Small intestine (tissue), 7 donors: ENCODE results near the gene CCDC54. TPM values are rescaled to one million over a fixed set of nuclear protein-coding genes. Genes with fewer than 3 reads are reported as not detected.

Source experiments
- DNase-seq, 2 donors: peaks; one replicate each; pipeline versions ENCODE4 v3.0.0 to v3.0.0-alpha.2; 2013
- FAIRE-seq: peaks from 2 replicates; lab custom pipeline; 2012; peaks lifted over from hg19 to GRCh38; lab: Jason Lieb, UNC
- H3K27ac ChIP-seq, 3 donors: one replicate each; pipeline ENCODE4 v1.5.1; 2013; ENCODE audit warnings: low read length in 2 of 3, mild to moderate bottlenecking in 2 of 3, control low read depth in 1 of 3, inconsistent platforms in 1 of 3, low read depth in 1 of 3, moderate library complexity in 1 of 3
- H3K27me3 ChIP-seq, 3 donors: one replicate each; pipeline ENCODE4 v1.6.1; 2013; ENCODE audit warnings: low read length in 3 of 3, inconsistent platforms in 1 of 3; ENCODE audit not compliant: control insufficient read depth in 3 of 3, insufficient read depth in 3 of 3
- H3K36me3 ChIP-seq, 3 donors: one replicate each; pipeline ENCODE4 v1.6.1; 2013; ENCODE audit warnings: low read length in 3 of 3, inconsistent platforms in 1 of 3, low read depth in 1 of 3, mild to moderate bottlenecking in 1 of 3, moderate library complexity in 1 of 3; ENCODE audit not compliant: control insufficient read depth in 3 of 3, insufficient read depth in 2 of 3
- H3K4me1 ChIP-seq, 3 donors: one replicate each; pipeline ENCODE4 v1.6.1; 2013; ENCODE audit warnings: low read length in 2 of 3, inconsistent platforms in 1 of 3, low read depth in 1 of 3, mild to moderate bottlenecking in 1 of 3, moderate library complexity in 1 of 3; ENCODE audit not compliant: control insufficient read depth in 3 of 3, insufficient read depth in 2 of 3
- H3K4me3 ChIP-seq, 3 donors: one replicate each; pipeline ENCODE4 v1.5.1; 2013; ENCODE audit warnings: low read length in 3 of 3, control low read depth in 1 of 3, inconsistent platforms in 1 of 3, low read depth in 1 of 3, mild to moderate bottlenecking in 1 of 3, moderate library complexity in 1 of 3
- H3K9me3 ChIP-seq, 2 donors: one replicate each; pipeline ENCODE4 v1.6.1; 2013; ENCODE audit warnings: low read depth in 1 of 2, low read length in 1 of 2; ENCODE audit not compliant: control insufficient read depth in 2 of 2, insufficient read depth in 1 of 2
- WGBS, 3 donors: extraction: QIAGEN DNeasy Blood & Tissue Kit; methylation state at CpG; one replicate each; pipeline ENCODE4 v1.1.7; 2013; 5-methylcytosine and 5-hydroxymethylcytosine counted together
- polyA plus RNA-seq, 4 donors: library from polyadenylated mRNA; stranded (reverse) in 3 of 4; unstranded in 1 of 4; fragments of 200-250 nt in 3 of 4; fragments of 120-200 nt in 1 of 4; gene quantifications; one replicate each; pipeline versions ENCODE4 v1.2.1 to v1.2.3, GENCODE V29; 2013
- donor health status: healthy with polysubstance abuse.
- donor health status: control.
- donor health status: control.
- donor health status: Bipolar disorder and iron deficiency.
- donor health status: healthy.

CCDC54 gene
- polyA plus RNA-seq, 4 donors = 0.13 TPM; not detected in 3

DNA sequence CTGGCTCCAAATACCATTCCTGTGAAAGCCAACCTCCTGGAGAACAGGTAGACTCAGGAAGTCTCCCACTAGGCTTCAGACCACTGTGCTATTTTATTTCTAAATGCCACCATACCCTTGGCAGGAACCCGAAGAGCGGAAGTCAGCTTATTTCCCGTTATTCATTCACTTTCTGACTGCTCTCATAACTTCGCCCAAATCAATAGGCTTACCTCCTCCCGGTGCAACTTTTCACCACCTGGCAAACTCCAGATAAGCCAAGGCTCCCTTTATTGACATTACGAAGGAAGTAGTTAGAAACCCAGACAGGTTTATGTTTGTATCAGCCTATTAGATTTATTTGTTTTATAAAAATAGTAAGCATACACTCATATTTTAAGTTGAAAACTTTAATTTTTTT lies 3.3 kb upstream of the CCDC54 start:
- no peak for DNase-seq
- 17 to 50% (median 26%) methylated on average over 6 of the region's 6 CpGs for WGBS, 3 donors
- H3K27ac ChIP-seq = no peak overlapping the region
- FAIRE-seq = no peak
- H3K4me3 ChIP-seq = no peak overlapping the region
- H3K36me3 ChIP-seq = no peaks in the 10 kb centered on the region
- no peaks in the 10 kb centered on the region for H3K4me1 ChIP-seq
- no peaks in the 10 kb centered on the region for H3K27me3 ChIP-seq
- no peaks in the 10 kb centered on the region for H3K9me3 ChIP-seq

DNA sequence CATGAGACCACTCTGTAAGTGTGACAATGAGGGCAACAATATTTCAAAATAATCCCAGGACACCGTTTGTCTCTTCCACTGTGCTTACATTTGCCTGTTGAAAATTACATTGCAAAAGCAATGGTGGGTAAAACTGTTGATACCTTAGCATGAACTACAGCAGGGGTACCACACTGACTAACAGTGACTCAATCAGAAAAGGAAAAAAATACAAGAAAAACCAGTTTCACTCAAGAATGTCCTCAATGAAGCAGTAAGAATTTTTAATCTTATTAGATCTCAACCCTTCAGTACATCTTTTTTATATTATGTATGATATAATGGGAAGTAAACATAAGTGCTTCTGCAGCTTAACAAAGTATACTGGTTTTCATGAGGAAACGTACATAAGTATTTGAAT lies 1.6 kb upstream of the CCDC54 start:
- DNase-seq (no peak), FAIRE-seq (no peak)
- no peaks in the 10 kb centered on the region for H3K36me3 ChIP-seq
- H3K4me1 ChIP-seq = no peaks in the 10 kb centered on the region
- no peaks in the 10 kb centered on the region for H3K9me3 ChIP-seq
- H3K4me3 ChIP-seq = no peak overlapping the region
- no peaks in the 10 kb centered on the region for H3K27me3 ChIP-seq
- no peak overlapping the region for H3K27ac ChIP-seq
- WGBS, 3 donors = 68 to 72% (median 71%) methylated on average over 2 of the region's 2 CpGs

DNA sequence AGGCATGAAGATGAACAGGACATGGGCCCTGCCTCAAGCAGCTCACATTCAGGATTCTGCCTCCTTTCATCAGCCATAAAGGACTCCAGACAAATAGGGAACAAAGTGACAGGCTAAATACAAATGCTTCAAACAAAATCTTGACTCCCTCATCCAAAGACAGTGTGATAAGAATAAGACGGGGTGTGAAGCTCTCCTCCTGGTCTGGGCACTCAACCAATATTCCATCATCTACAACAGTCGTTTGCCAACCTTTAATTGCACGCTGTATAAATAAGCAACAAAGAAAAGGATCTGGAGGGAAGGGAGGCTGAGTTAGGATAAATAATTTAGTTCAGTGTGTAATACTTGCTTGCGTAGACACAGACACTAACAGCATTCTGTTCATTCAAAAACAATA lies 5.4 kb downstream of the CCDC54 start:
- no peak overlapping the region for H3K27ac ChIP-seq
- no peak for FAIRE-seq
- no peaks in the 10 kb centered on the region for H3K9me3 ChIP-seq
- no peak for DNase-seq
- 23 to 46% (median 43%) methylated on average over 4 of the region's 4 CpGs for WGBS, 3 donors
- H3K4me3 ChIP-seq = no peak overlapping the region
- H3K4me1 ChIP-seq = no peaks in the 10 kb centered on the region
- H3K27me3 ChIP-seq = peaks cover 0 to 2% (median 0%) of the 10 kb centered on the region in 3 donors
- H3K36me3 ChIP-seq = no peaks in the 10 kb centered on the region

DNA sequence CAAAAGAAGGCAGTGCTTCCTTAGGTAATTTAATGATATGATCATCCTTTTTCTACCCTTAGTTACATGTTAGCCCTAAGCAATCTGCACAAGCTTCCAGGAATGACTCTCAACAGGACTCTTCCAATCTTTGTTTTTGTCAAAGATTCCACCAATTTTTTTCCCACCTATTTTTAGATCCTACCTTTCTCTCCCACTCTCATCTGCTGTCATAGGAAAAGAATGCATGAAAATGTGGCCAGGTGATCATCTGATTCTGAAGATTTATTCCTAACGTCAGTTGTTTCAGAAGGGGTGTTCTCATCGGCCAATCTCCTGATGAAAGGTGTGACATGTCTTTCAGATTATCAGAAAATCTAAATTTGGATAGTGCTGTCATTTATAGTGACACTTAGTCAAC lies 7.2 kb downstream of the CCDC54 start:
- H3K36me3 ChIP-seq = no peaks in the 10 kb centered on the region
- no peak overlapping the region for H3K27ac ChIP-seq
- H3K4me3 ChIP-seq = no peak overlapping the region
- DNase-seq (no peak), FAIRE-seq (no peak)
- 80 to 91% (median 81%) methylated on average over 2 of the region's 2 CpGs for WGBS, 3 donors
- H3K4me1 ChIP-seq = no peaks in the 10 kb centered on the region
- H3K9me3 ChIP-seq = no peaks in the 10 kb centered on the region
- peaks cover 0 to 2% (median 0%) of the 10 kb centered on the region in 3 donors for H3K27me3 ChIP-seq

DNA sequence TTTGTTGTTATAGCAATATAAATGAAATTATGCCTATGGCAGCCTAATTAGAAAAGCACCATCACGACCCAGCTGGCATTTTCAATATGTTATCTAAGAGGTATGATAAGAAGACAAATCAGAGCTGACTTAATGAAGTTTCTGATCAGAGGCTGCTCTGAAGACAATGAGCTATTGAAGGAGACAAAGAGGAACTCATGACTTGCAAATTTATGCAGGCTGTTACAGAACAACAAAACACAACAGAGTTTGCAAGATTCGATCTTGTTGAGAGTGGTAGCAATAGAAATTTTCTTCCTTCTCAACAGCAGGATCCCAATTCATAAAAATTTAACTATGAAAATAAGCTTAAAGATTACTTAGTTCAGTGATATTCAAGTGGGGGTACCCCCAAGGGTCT lies 7.7 kb downstream of the CCDC54 start:
- FAIRE-seq = no peak
- no peaks in the 10 kb centered on the region for H3K9me3 ChIP-seq
- H3K36me3 ChIP-seq = no peaks in the 10 kb centered on the region
- H3K27me3 ChIP-seq = peaks cover 0 to 2% (median 0%) of the 10 kb centered on the region in 3 donors
- no peak overlapping the region for H3K27ac ChIP-seq
- WGBS, 3 donors = 28 to 51% (median 47%) methylated on average over 2 of the region's 2 CpGs
- no peak for DNase-seq
- H3K4me1 ChIP-seq = no peaks in the 10 kb centered on the region
- H3K4me3 ChIP-seq = no peak overlapping the region

DNA sequence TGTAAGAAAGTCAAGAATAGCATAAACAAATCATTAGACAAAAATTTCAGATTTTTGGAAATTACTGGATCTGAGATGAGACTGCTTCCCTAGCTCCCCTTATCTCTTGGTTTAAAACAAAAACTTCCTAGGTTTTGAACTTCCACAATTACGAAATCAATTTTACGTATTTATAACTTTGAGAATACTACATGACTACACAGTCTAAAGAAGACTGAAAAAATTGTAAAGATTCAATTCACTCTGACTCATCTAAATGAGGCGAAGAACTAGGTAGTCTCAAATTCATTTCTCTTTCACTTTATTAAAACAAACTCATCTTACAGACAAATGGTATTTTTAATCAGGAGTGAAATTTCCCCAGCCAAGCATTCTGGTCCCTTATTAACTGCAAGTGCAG lies 10.3 kb downstream of the CCDC54 start:
- DNase-seq = no peak
- Histone ChIP-seq H3K4me1 (no peaks in the 10 kb centered on the region), H3K27ac (no peak overlapping the region), H3K4me3 (no peak overlapping the region), H3K36me3 (no peaks in the 10 kb centered on the region), H3K9me3 (no peaks in the 10 kb centered on the region), H3K27me3 (no peaks in the 10 kb centered on the region)
- no peak for FAIRE-seq
- 89 to 94% (median 93%) methylated on average over 3 of the region's 3 CpGs for WGBS, 3 donors

DNA sequence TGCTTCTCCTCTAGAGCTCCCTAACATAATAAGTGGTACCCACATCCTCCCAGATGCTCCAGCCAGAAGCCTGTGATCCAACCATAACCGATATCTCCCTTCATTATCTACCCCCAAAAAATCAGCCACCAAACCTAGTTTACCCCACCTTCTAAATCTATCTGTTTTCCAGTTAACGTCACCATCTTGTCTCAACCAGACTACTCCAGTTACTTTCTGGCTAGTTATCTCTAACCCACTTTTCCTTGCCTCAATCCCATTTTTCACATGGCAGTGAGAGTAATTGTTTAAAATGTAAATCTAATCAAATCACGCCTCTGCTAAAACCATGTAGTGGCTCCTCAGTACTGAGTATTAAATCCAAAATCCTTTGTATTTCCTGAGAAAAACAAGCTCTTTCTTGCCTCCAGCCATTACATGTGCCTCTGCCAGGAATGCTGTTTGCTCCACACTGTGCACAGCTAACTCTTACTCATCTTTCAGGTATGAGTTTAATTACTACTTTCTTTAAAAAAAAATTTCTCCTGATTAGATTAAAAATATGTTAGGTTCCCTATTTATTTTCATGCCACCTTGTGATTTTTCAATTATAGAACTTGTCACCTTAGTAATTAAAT lies 15.4 kb downstream of the CCDC54 start:
- H3K4me3 ChIP-seq = no peak overlapping the region
- H3K36me3 ChIP-seq = no peaks in the 10 kb centered on the region
- H3K27me3 ChIP-seq = peaks cover 0 to 3% (median 0%) of the 10 kb centered on the region in 3 donors
- no peak for DNase-seq
- FAIRE-seq = no peak
- no peaks in the 10 kb centered on the region for H3K9me3 ChIP-seq
- no peaks in the 10 kb centered on the region for H3K4me1 ChIP-seq
- no peak overlapping the region for H3K27ac ChIP-seq
- 89 to 93% (median 90%) methylated on average over 3 of the region's 3 CpGs for WGBS, 3 donors

DNA sequence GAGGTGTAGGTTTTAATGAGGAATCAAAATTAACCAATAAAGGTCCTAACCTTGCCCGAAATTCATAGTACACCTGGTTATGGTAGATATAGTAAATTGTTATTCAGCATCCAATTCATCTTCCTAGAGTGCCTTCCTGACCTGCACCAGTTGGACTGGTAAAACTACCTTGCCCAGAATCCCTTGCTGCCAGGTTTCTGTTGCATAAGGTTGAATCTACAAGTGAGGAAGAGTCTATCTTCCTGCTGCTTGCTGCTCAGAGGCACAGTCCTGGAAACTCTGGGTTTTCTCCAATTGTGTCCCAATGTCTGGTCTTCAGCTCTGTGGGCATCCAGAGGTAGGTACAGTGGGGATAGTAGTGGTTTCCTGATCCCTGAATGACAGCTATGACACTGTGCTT lies 17.3 kb downstream of the CCDC54 start:
- Histone ChIP-seq H3K27me3 (peaks cover 0 to 5% (median 0%) of the 10 kb centered on the region in 3 donors), H3K9me3 (no peaks in the 10 kb centered on the region), H3K4me1 (no peaks in the 10 kb centered on the region), H3K4me3 (no peak overlapping the region), H3K36me3 (no peaks in the 10 kb centered on the region), H3K27ac (no peak overlapping the region)
- DNase-seq = peak in 1 of 2 donors; percentile 4
- WGBS, 3 donors = 87 to 91% (median 88%) methylated on average over 1 of the region's 1 CpG
- no peak for FAIRE-seq

DNA sequence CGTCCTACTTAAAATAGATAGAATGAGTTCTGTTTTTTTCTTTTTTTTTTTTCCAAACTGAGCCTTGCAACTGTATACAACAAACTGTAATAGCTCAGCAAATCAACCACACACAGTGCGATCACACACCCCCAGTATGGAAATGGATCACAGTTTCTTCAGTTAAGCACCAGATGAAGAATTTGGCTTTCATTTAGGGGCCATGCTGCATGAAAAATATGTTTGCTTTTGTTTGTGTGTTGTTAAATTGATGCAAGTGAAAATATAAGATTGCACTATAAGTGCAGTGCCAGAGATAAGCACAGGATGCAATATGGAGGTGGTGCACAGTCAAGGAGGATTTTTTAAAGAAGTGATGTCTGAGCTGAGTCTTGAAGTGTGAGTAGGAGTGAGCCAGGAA lies 17.8 kb downstream of the CCDC54 start:
- no peak overlapping the region for H3K27ac ChIP-seq
- H3K4me1 ChIP-seq = no peaks in the 10 kb centered on the region
- no peak for DNase-seq
- H3K27me3 ChIP-seq = peaks cover 0 to 5% (median 0%) of the 10 kb centered on the region in 3 donors
- H3K9me3 ChIP-seq = no peaks in the 10 kb centered on the region
- no peak overlapping the region for H3K4me3 ChIP-seq
- FAIRE-seq = no peak
- no peaks in the 10 kb centered on the region for H3K36me3 ChIP-seq
- 77 to 93% (median 87%) methylated on average over 2 of the region's 2 CpGs for WGBS, 3 donors
